Gastroesophageal sphincter (tissue), 3 donors: Measurements from ENCODE around the gene XXYLT1.

Experiments used
- CTCF ChIP-seq, 4 experiments: fragments of 200-600 bp in 2 of 4; fragments of 450-650 bp in 2 of 4; sonication (generic) in 1 of 4; IDR thresholded peaks; one replicate each; pipeline ENCODE4 v1.5.1; 2017 to 2019; ENCODE audit warnings: antibody characterized with exemption in 4 of 4, mild to moderate bottlenecking in 2 of 4, moderate library complexity in 2 of 4
- POLR2A ChIP-seq, 2 donors: fragments of 450-650 bp; IDR thresholded peaks; one replicate each; pipeline ENCODE4 v1.6.1; 2017; ENCODE audit warnings: antibody characterized with exemption in 2 of 2, mild to moderate bottlenecking in 2 of 2, moderate library complexity in 1 of 2

GRCh38 chr3:195129072-195129643 lies 141.8 kb downstream of the XXYLT1 start:
- TF ChIP-seq CTCF (IDR thresholded peaks at IDR 0.05) (no peak), POLR2A (IDR thresholded peaks at IDR 0.05) (no peak)
